Left colon (tissue), 2 donors: ENCODE data around the gene AKT3. TPM values are rescaled to one million over a fixed set of nuclear protein-coding genes. Genes with fewer than 3 reads are reported as not detected.
A peak's percentile ranks its signal among the peaks of the same experiment; 100 is the strongest.

Experiments used
- ATAC-seq: fragments of 200-7000 bp; cut with Tn5 transposase; one replicate; pipeline ENCODE4 v1.9.1; 2020; ENCODE audit warnings: mild to moderate bottlenecking, moderate library complexity
- DNase-seq, 2 donors: peaks; one replicate each; pipeline ENCODE4 v3.0.0-alpha.2; 2020
- intact Hi-C, 2 donors: fragments of 100-400 bp; cut with DNase I in 1 of 2; cut with micrococcal nuclease in 1 of 2; formaldehyde crosslinking; loops; one replicate each; pipeline versions ENCODE4 v1.11.2 to v1.14.0; 2022; cut with DNase I, micrococcal nuclease
- total RNA-seq, 2 donors: library from RNA; stranded (reverse); fragmentation: NEBNext Ultra II Directional; extraction: Animal tissue kit (Norgen Biotek cat#: 25700); gene quantifications; one replicate each; pipeline ENCODE4 v1.2.1, GENCODE V29; 2021
- donor health status: DM: no; HTN: no; CAD: no.
- donor health status: DM: yes; HTN: yes; CAD: no.

AKT3 gene
- total RNA-seq, 2 donors from 2014 or later = 9.7 to 21.1 TPM

GRCh38 chr1:243489681-243490546, 360.1 kb downstream of the AKT3 start:
- intact Hi-C loops = no loop called here
- DNase-seq = no peak
- no peak for ATAC-seq

GRCh38 chr1:243489158-243489527, 360.9 kb downstream of the AKT3 start:
- ATAC-seq (no peak), DNase-seq (no peak)
- intact Hi-C loops = no loop called here

GRCh38 chr1:243488459-243489157, 361.4 kb downstream of the AKT3 start:
- DNase-seq (no peak), ATAC-seq (no peak)
- intact Hi-C loops = no loop called here

- ATAC-seq (peak; percentile 89), DNase-seq (peak in 1 of 2 donors; percentile 53)
- intact Hi-C loops = no loop called here
Observed at GRCh38 chr1:243487649-243488227, 362.3 kb downstream of the AKT3 start.

- no peak for ATAC-seq
- DNase-seq = no peak
- intact Hi-C loops = no loop called here
Observed at GRCh38 chr1:243487036-243487648, 362.9 kb downstream of the AKT3 start.

- intact Hi-C loops = no loop called here
- ATAC-seq = no peak
- no peak for DNase-seq
Observed at GRCh38 chr1:243483952-243484351, 366.1 kb downstream of the AKT3 start.

GRCh38 chr1:243483071-243483771, 366.8 kb downstream of the AKT3 start:
- no peak for ATAC-seq
- intact Hi-C loops = no loop called here
- no peak for DNase-seq

GRCh38 chr1:243482141-243483022, 367.7 kb downstream of the AKT3 start:
- ATAC-seq = no peak
- intact Hi-C loops = no loop called here

GRCh38 chr1:243481101-243481500, 368.9 kb downstream of the AKT3 start:
- intact Hi-C loops = no loop called here
- ATAC-seq = no peak
- DNase-seq = no peak

More at GRCh38 chr1:243482141-243483022, 367.7 kb downstream of the AKT3 start:
- DNase-seq = no peak

- DNase-seq (no peak), ATAC-seq (no peak)
- intact Hi-C loops = no loop called here
Observed at GRCh38 chr1:243477731-243478290, 372.2 kb downstream of the AKT3 start.

- ATAC-seq (no peak), DNase-seq (no peak)
- intact Hi-C loops = no loop called here
Observed at GRCh38 chr1:243475966-243476365, 374.1 kb downstream of the AKT3 start.

GRCh38 chr1:243474906-243475305, 375.1 kb downstream of the AKT3 start:
- DNase-seq (no peak), ATAC-seq (no peak)
- intact Hi-C loops = no loop called here

GRCh38 chr1:243474136-243474881, 375.7 kb downstream of the AKT3 start:
- ATAC-seq (no peak), DNase-seq (no peak)
- intact Hi-C loops = no loop called here

- intact Hi-C loops = no loop called here
- DNase-seq (no peak), ATAC-seq (no peak)
Observed at GRCh38 chr1:243473227-243474135, 376.6 kb downstream of the AKT3 start.

GRCh38 chr1:243471754-243472745, 378.0 kb downstream of the AKT3 start:
- ATAC-seq = peak; percentile 22
- no peak for DNase-seq
- intact Hi-C loops = no loop called here
